GM20000 (cell line): Measurements from ENCODE around the gene PDE6A.

Experiments used
- DNase-seq: peaks from one replicate; pipeline ENCODE4 v3.0.0; 2012; ENCODE audit warnings: low spot score
- TF ChIP-seq, protein P1 (sequence below): IDR thresholded peaks from 2 replicates; pipeline ENCODE4 v1.5.1; 2012; ENCODE audit warnings: mild to moderate bottlenecking, control low read depth; ENCODE audit errors: extremely low read depth, missing control alignments

The PDE6A gene

DNA sequence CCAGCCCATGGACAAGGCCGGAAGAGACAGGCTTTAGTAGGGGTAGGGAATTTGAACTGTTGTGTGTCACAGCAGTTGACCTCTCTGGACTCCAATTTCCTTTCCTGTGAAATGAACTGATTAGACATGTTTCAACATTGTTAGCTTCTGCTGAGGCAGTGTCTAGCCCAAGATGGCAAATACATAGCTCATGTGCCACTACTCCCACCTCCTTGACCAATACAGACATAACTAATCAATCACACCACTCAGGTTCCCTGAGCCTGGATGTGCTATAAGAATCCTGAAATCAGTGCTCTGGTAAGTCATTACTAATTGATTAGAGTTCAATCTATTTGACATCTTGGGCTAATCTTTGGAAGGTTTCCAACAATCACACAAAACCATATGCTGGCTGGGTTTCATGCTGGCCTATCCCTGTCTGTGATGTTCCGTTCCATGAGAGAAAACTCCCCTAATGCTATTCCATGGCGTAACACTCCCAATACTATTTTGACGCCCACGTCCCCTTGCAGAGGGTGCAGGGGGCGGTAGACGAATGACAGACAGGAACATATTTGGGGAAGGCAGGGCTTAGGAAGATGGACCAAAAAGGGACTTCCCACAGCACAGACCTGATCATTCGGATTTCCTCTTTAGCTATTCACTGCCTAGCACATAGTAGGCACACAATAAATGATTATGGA, 95.2 kb downstream of the PDE6A start:
- TF ChIP-seq, protein P1, sequence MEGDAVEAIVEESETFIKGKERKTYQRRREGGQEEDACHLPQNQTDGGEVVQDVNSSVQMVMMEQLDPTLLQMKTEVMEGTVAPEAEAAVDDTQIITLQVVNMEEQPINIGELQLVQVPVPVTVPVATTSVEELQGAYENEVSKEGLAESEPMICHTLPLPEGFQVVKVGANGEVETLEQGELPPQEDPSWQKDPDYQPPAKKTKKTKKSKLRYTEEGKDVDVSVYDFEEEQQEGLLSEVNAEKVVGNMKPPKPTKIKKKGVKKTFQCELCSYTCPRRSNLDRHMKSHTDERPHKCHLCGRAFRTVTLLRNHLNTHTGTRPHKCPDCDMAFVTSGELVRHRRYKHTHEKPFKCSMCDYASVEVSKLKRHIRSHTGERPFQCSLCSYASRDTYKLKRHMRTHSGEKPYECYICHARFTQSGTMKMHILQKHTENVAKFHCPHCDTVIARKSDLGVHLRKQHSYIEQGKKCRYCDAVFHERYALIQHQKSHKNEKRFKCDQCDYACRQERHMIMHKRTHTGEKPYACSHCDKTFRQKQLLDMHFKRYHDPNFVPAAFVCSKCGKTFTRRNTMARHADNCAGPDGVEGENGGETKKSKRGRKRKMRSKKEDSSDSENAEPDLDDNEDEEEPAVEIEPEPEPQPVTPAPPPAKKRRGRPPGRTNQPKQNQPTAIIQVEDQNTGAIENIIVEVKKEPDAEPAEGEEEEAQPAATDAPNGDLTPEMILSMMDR: no peak

DNA sequence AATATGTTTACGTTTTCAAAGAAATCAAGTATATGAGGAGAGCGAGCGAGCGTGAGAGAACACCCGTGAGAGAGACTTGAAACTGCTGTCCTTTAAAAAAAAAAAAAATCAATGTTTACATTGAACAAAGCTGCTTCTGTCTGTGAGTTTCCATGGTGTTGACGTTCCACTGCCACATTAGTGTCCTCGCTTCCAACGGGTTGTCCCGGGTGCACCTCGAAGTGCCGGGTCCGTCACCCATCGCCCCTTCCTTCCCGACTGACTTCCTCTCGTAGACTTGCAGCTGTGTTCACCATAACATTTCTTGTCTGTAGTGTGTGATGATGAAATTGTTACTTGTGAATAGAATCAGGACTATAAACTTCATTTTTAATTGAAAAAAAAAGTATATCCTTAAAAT, 97.0 kb downstream of the PDE6A start:
- TF ChIP-seq, protein P1: no peak

More for the DNA sequence above, 95.2 kb downstream of the PDE6A start:
- no peak for DNase-seq

DNA sequence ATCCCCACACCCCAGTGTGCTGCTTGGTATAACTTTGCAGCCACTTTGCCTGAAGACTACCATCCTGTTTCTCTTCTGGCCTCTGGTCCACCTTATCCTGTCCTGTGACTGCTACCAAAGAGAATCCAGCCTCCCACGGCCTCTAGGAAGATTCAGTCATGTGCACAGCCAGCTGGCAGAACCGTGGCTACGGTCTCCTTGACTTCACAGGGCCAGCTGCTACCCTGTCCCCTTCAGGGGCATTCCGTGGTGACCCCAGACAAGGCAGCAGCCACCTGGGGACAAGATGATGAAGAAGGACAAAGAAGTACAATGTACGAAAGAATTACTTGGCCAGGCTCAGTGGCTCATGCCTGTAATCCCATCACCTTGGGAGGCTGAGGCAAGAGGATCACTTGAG, 98.6 kb downstream of the PDE6A start:
- TF ChIP-seq, protein P1: no peak
- no peak for DNase-seq

More for the DNA sequence above, 97.0 kb downstream of the PDE6A start:
- DNase-seq: no peak

DNA sequence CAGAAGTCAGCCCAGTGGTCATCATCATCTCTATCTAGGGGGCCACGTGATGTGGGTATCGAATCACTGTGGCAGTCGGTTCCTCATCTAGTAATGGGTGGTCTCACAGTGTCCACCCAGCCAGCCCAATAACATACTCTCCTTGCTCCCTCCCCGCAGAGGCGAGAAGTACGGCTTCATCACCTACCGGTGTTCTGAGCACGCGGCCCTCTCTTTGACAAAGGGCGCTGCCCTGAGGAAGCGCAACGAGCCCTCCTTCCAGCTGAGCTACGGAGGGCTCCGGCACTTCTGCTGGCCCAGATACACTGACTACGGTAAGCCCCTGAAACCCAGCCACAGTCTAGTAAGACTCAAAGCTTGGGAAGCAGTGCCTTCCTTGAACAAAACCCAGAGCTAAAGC, 99.0 kb downstream of the PDE6A start:
- no peak for DNase-seq
- TF ChIP-seq, protein P1: no peak

DNA sequence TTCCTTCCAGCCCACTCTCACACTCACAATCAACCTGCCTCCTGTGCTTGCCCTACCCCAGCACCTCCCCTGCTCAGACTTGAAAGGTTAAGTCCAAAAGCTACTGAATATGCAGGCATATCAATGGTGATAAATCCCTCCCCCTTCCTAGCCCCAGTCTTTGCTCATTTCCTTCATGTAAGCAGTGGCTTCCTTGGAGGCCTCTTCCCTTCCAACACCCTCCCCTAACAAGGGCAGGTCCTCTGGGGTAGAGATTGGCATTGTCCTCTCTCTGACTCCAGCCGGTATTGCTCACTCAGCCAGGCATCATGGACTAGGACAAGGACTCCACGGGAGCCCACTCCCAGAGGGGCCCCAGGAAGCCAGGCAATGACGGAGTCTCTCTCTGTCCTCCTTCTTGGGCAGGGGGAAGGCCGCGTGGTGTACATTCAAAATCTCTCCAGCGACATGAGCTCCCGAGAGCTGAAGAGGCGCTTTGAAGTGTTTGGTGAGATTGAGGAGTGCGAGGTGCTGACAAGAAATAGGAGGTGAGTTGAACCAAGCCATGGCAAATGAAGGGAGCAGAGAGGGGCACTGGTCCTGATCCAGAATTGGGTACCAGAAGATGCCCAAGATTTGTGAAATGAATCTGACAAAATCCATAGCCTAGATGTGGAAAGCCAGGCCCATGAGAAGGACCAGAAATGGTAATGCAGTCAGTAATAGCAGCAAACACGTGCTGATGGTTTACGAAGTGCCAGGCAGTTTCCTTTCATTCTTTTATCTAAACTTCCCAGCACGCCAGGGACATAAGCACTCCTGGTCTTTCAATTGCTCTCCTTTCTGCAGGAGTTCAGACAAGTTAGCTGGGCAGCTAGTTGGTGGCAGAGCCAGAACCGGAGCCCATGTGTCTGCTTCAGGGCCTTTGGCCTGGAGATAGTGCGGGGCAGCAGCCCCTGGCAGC, 102.5 kb downstream of the PDE6A start:
- TF ChIP-seq, protein P1: no peak
- no peak for DNase-seq

DNA sequence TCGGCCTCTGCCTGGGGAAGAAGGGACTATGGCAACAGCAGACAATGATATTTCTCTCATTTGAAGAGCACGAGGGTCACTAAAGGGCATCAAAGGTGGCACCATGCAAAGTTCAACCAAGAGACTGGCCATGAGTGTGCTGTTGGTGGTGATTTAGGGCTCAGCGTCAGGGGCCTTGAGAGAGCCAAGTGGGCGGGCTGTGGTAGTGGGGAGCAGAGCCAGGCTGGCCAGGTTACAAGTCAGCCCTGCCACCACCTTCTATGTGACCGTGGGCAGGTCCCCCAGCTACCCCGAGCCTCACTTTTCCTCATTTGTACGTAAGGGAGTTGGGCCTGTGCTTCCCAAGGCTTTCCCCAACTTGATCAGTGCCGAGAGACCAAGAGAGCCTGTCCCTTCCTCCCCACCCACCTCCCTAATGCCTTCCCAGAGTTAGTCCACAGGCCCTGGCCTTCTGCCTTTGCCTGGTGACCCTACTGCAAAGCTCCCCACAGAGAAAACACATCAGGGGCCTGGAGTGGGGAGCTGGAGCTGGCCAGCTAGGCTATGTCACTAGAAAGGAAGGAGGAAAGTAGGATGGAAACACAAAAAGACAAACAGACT, 104.3 kb downstream of the PDE6A start:
- DNase-seq: no peak
- TF ChIP-seq, protein P1: no peak

DNA sequence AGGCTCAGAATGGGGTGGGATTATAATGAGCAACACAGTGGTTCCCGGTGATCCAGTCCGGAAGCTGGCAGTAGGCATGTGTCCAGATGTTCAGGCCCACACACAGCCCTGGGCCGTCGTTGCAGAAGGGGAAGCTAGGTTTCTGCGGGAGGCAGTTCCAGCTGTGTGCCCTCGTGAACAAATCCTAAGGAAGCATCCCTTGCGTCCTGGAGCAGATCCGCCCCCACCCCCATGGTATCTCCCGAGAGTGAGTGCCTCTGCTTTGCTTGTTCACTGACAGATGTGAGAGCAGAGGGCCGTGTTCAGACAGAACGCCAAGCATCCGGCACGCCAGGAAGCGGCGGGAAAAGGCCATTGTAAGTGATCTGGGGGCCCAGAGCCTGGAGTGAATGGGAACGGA, 104.8 kb downstream of the PDE6A start:
- DNase-seq: no peak
- TF ChIP-seq, protein P1: no peak
